Trophoblast cell (in vitro differentiated cells and primary cell): ENCODE results near the gene TMEM132E.

Experiments
- DNase-seq, 2 donors: peaks; one replicate each; pipeline ENCODE4 v3.0.0-alpha.2; 2016
- H2AFZ ChIP-seq: 2 replicates; pipeline ENCODE4 v1.6.1; 2013; ENCODE audit warnings: low read length, moderate library complexity, mild to moderate bottlenecking; ENCODE audit not compliant: insufficient read depth, poor library complexity
- H2AK5ac ChIP-seq: 2 replicates; pipeline ENCODE4 v1.6.1; 2013; ENCODE audit warnings: mild to moderate bottlenecking, low read length
- H2BK120ac ChIP-seq: 2 replicates; pipeline ENCODE4 v1.6.1; 2013; ENCODE audit warnings: low read length, mild to moderate bottlenecking, moderate library complexity; ENCODE audit not compliant: insufficient read depth, poor library complexity
- H2BK12ac ChIP-seq: 2 replicates; pipeline ENCODE4 v1.6.1; 2013; ENCODE audit warnings: mild to moderate bottlenecking, low read length, moderate library complexity
- H2BK5ac ChIP-seq: 2 replicates; pipeline ENCODE4 v1.6.1; 2013; ENCODE audit warnings: low read length, low read depth, moderate library complexity, mild to moderate bottlenecking; ENCODE audit not compliant: poor library complexity
- H3K14ac ChIP-seq: 2 replicates; pipeline ENCODE4 v1.6.1; 2013; ENCODE audit warnings: mild to moderate bottlenecking, low read length
- H3K18ac ChIP-seq: 2 replicates; pipeline ENCODE4 v1.6.1; 2013; ENCODE audit warnings: mild to moderate bottlenecking, low read length
- H3K23ac ChIP-seq: 2 replicates; pipeline ENCODE4 v1.6.1; 2013; ENCODE audit warnings: low read length
- H3K27ac ChIP-seq: 2 replicates; pipeline ENCODE4 v1.5.1; 2013; ENCODE audit warnings: low read depth, mild to moderate bottlenecking, inconsistent platforms, low read length, moderate library complexity
- H3K27me3 ChIP-seq: 2 replicates; pipeline ENCODE4 v1.6.1; 2013; ENCODE audit warnings: inconsistent platforms, mild to moderate bottlenecking, low read length, moderate library complexity; ENCODE audit not compliant: insufficient read depth
- H3K36me3 ChIP-seq, 2 experiments: 1 replicate in 1 of 2; 2 replicates in 1 of 2; pipeline ENCODE4 v1.6.1; 2013; ENCODE audit warnings: low read length in 2 of 2, mild to moderate bottlenecking in 2 of 2, moderate library complexity in 1 of 2; ENCODE audit not compliant: insufficient read depth in 2 of 2, control insufficient read depth in 1 of 2
- H3K4ac ChIP-seq: 2 replicates; pipeline ENCODE4 v1.6.1; 2013; ENCODE audit warnings: low read depth, mild to moderate bottlenecking, low read length, moderate library complexity
- H3K4me1 ChIP-seq, 2 experiments: 1 replicate in 1 of 2; 2 replicates in 1 of 2; pipeline ENCODE4 v1.6.1; 2013; ENCODE audit warnings: low read length in 2 of 2, mild to moderate bottlenecking in 2 of 2, moderate library complexity in 1 of 2; ENCODE audit not compliant: insufficient read depth in 2 of 2, control insufficient read depth in 1 of 2
- H3K4me2 ChIP-seq: 2 replicates; pipeline ENCODE4 v1.6.1; 2013; ENCODE audit warnings: inconsistent platforms, mild to moderate bottlenecking, low read length, moderate library complexity
- H3K4me3 ChIP-seq: 2 replicates; pipeline ENCODE4 v1.5.1; 2013; ENCODE audit warnings: mild to moderate bottlenecking, low read depth, low read length, inconsistent platforms
- H3K79me1 ChIP-seq: one replicate; pipeline ENCODE4 v1.6.1; 2013; ENCODE audit warnings: low read length
- H3K79me2 ChIP-seq: 2 replicates; pipeline ENCODE4 v1.6.1; 2013; ENCODE audit warnings: low read length, mild to moderate bottlenecking; ENCODE audit not compliant: control insufficient read depth, insufficient read depth, poor library complexity
- H3K9ac ChIP-seq: 2 replicates; pipeline ENCODE4 v1.6.1; 2013; ENCODE audit warnings: mild to moderate bottlenecking, low read length
- H3K9me3 ChIP-seq: 2 replicates; pipeline ENCODE4 v1.6.1; 2013; ENCODE audit warnings: low read depth, mild to moderate bottlenecking, control low read depth, inconsistent platforms, low read length; ENCODE audit not compliant: insufficient read depth
- H4K12ac ChIP-seq: 2 replicates; pipeline ENCODE4 v1.6.1; 2013; ENCODE audit warnings: low read depth, mild to moderate bottlenecking, low read length, moderate library complexity
- H4K8ac ChIP-seq: 2 replicates; pipeline ENCODE4 v1.6.1; 2013; ENCODE audit warnings: low read depth, mild to moderate bottlenecking, low read length, moderate library complexity
- H4K91ac ChIP-seq: one replicate; pipeline ENCODE4 v1.6.1; 2013; ENCODE audit warnings: low read depth, mild to moderate bottlenecking, low read length, moderate library complexity
- WGBS: extraction: QIAGEN DNeasy Blood & Tissue Kit; methylation state at CpG from one replicate; pipeline ENCODE4 v1.1.7; 2013; ENCODE audit warnings: missing lambda C conversion rate; ENCODE audit not compliant: insufficient read length, insufficient coverage; ENCODE audit errors: extremely low coverage; 5-methylcytosine and 5-hydroxymethylcytosine counted together

Gene TMEM132E

DNA sequence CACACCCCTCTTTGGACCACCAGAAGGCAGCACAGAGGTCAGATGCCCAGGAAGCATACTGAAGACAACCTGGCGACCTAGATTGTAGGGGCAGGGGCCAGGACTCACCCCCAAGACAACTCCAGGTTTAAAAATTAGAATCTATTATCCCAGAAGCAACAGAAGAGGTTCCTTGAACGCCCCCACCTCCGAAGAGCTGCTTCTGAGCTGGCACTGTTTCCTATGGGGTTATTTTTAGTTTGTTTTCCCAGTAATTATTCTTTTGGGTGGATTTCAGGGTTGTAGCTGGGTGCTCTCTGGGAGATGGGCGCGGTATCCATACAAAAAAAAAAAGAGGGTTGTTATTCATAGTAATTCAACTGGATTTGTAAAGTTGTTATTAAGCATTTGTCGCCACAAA lies 10.4 kb upstream of the TMEM132E start:
- H3K4me3 ChIP-seq = no peak overlapping the region
- no peak overlapping the region for H4K8ac ChIP-seq
- no peak overlapping the region for H3K18ac ChIP-seq
- no peak for DNase-seq
- H3K9ac ChIP-seq = no peak overlapping the region
- no peak overlapping the region for H2BK5ac ChIP-seq
- H3K14ac ChIP-seq = no peak overlapping the region
- H3K4ac ChIP-seq = no peak overlapping the region
- no peak overlapping the region for H3K23ac ChIP-seq
- H2AK5ac ChIP-seq = no peak overlapping the region
- H3K79me2 ChIP-seq = no peaks in the 10 kb centered on the region
- no peak overlapping the region for H3K27ac ChIP-seq
- H2BK120ac ChIP-seq = no peak overlapping the region
- H4K91ac ChIP-seq = no peak overlapping the region
- H3K27me3 ChIP-seq = no peaks in the 10 kb centered on the region
- H3K9me3 ChIP-seq = no peaks in the 10 kb centered on the region
- WGBS = no CpG with 5 or more reads among the region's 6 CpGs
- H3K4me2 ChIP-seq = no peak overlapping the region
- no peak overlapping the region for H2AFZ ChIP-seq
- peaks cover 0 to 1% of the 10 kb centered on the region in 2 experiments for H3K4me1 ChIP-seq
- no peaks in the 10 kb centered on the region for H3K79me1 ChIP-seq
- no peak overlapping the region for H2BK12ac ChIP-seq
- H3K36me3 ChIP-seq = no peaks in the 10 kb centered on the region
- no peak overlapping the region for H4K12ac ChIP-seq

DNA sequence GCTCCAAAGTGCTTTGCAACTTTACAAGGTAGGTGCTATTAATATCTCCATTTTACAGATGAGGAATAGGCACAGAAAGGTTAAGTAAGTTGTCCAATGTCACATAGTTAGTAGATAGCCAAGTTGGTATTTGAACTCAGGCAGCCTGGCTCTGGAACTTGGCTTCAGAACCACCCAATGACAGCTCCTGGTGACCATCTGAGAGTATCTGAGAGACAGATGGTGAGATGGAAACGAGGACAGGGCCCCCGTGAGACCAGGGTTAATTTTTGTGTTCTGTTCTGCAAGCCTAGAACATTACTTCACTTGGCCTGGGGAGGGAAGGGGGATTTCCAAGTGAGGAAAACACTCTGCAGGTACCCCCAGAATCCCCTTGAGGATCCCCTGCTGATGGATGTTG lies 9.8 kb upstream of the TMEM132E start:
- Histone ChIP-seq H3K9ac (no peak overlapping the region), H3K18ac (no peak overlapping the region), H2BK12ac (no peak overlapping the region), H3K27ac (no peak overlapping the region), H3K4ac (no peak overlapping the region), H4K91ac (no peak overlapping the region), H3K23ac (no peak overlapping the region), H2AFZ (no peak overlapping the region), H3K4me1 (peaks cover 0 to 1% of the 10 kb centered on the region in 2 experiments), H4K8ac (no peak overlapping the region), H2BK5ac (no peak overlapping the region), H3K27me3 (no peaks in the 10 kb centered on the region), H3K4me2 (no peak overlapping the region), H3K4me3 (no peak overlapping the region), H4K12ac (no peak overlapping the region), H3K79me1 (no peaks in the 10 kb centered on the region), H3K14ac (no peak overlapping the region), H2AK5ac (no peak overlapping the region), H3K79me2 (no peaks in the 10 kb centered on the region), H2BK120ac (no peak overlapping the region), H3K36me3 (no peaks in the 10 kb centered on the region), H3K9me3 (no peaks in the 10 kb centered on the region)
- no CpG with 5 or more reads among the region's 2 CpGs for WGBS
- DNase-seq = no peak

- no peak overlapping the region for H2BK12ac ChIP-seq
- peaks cover 3% of the 10 kb centered on the region for H3K9me3 ChIP-seq
- H3K4me1 ChIP-seq = peaks cover 0 to 1% of the 10 kb centered on the region in 2 experiments
- no peak for DNase-seq
- WGBS = no CpG with 5 or more reads among the region's 2 CpGs
- H3K18ac ChIP-seq = no peak overlapping the region
- H2BK120ac ChIP-seq = no peak overlapping the region
- no peak overlapping the region for H3K23ac ChIP-seq
- no peak overlapping the region for H4K12ac ChIP-seq
- no peak overlapping the region for H4K8ac ChIP-seq
- no peak overlapping the region for H2BK5ac ChIP-seq
- no peak overlapping the region for H2AK5ac ChIP-seq
- no peaks in the 10 kb centered on the region for H3K27me3 ChIP-seq
- no peak overlapping the region for H2AFZ ChIP-seq
- no peak overlapping the region for H3K4ac ChIP-seq
- H3K9ac ChIP-seq = no peak overlapping the region
- H3K79me2 ChIP-seq = no peaks in the 10 kb centered on the region
- no peak overlapping the region for H4K91ac ChIP-seq
- no peaks in the 10 kb centered on the region for H3K79me1 ChIP-seq
- no peak overlapping the region for H3K4me2 ChIP-seq
- no peak overlapping the region for H3K27ac ChIP-seq
- H3K36me3 ChIP-seq = no peaks in the 10 kb centered on the region
- no peak overlapping the region for H3K14ac ChIP-seq
- no peak overlapping the region for H3K4me3 ChIP-seq
Observed at GRCh38 chr17:34570506-34570905, 8.9 kb upstream of the TMEM132E start.

- Histone ChIP-seq H3K27ac (no peak overlapping the region), H3K27me3 (no peaks in the 10 kb centered on the region), H4K8ac (no peak overlapping the region), H4K12ac (no peak overlapping the region), H3K4ac (no peak overlapping the region), H3K9ac (no peak overlapping the region), H3K4me2 (no peak overlapping the region), H3K4me1 (peaks cover 0 to 1% of the 10 kb centered on the region in 2 experiments), H3K23ac (no peak overlapping the region), H3K79me1 (no peaks in the 10 kb centered on the region), H2BK12ac (no peak overlapping the region), H3K4me3 (no peak overlapping the region), H3K9me3 (peaks cover 3% of the 10 kb centered on the region), H2BK5ac (no peak overlapping the region), H3K79me2 (no peaks in the 10 kb centered on the region), H2BK120ac (no peak overlapping the region), H4K91ac (no peak overlapping the region), H3K14ac (no peak overlapping the region), H3K36me3 (no peaks in the 10 kb centered on the region), H2AK5ac (no peak overlapping the region), H2AFZ (no peak overlapping the region), H3K18ac (no peak overlapping the region)
- DNase-seq = no peak
- no CpG with 5 or more reads among the region's 12 CpGs for WGBS
Observed at GRCh38 chr17:34571428-34572130, 7.8 kb upstream of the TMEM132E start.
